ENCODE results near the gene ARHGAP23.

The ARHGAP23 gene

DNA sequence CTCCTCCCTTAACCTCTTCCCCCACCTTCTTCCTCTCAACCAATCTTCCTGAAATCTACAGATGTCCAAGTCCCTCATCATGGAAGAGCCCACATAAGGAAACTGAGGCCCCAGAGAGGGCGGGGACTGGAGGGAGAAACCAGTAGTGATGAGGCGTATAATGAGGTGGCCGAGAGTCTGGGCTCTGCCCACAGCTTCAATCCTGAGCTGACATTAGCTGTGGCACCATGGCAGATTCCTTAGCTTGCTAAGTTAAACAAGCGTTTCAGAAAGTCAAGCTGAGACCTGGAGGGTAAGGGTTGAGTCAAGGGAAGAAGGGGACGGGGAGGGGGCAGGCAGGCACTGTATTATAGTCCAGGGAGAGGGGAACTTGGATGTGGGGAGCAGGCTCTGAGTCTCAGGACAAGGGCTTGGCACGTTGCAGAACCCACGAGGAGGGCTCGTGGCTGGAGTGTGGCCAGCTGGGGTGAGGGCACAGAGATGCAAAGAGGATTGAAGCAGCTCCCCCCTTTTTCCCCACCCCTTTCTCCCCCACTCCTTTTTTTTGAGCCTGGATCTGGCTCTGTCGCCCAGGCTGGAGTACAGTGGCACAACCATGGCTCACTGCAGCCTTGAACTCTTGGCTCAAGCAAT, 13.3 kb downstream of the ARHGAP23 start:
- no peak for DNase-seq (ENCODE audit: low read depth in 2 of 2)

DNA sequence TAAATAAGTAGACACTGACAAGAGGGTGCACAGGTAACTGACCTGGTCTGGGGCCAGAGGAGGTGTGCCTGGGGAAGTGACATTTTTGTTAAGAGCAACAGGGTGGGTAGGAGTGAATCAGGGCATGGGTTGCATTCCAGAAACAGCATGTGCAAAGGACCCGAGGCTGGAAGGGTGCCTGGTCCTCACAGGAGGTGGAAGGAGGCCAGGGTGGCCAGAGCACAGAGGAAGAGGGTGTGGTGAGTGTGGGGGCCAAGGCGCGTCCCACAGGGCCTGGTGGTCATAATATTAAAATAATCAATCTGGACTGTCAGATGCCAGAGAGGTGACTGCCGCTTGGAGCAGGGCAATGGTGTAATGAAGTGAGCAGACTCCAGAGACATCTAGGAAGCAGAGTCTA, 14.3 kb downstream of the ARHGAP23 start:
- DNase-seq (ENCODE audit: low read depth in 2 of 2) = no peak

DNA sequence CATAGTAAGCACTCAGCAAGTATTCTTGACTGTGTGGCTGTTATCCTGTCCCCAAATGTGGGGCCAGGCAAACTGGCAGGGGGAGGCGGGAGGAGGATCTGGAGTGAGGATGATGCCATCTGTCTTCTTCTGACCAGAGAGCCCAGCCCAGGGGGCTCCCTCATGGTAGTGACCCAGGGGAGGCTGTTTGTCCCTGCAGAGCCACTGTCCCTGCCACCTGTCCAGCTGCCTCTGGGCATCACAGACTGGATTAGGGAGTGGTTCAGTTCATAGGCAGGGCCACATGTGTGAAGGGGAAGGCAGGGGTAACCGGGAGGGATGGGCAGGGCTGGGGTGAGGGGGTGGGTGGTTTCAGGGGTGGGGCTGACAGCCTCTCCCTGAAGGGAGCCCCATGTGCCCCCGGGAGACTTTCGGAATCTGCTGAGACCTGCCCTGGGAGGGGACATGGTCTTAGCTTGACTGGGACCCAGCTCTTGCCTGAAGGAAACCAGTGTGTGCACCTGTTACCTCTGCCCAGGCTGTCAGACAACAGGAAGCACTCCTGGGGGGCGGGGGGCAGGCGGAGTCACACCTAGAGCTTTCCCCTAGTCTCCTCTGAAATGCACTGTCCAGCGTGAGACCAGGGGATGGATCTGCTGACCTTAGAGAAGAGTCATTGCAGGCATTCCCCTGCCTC, 15.2 kb downstream of the ARHGAP23 start:
- DNase-seq (ENCODE audit: low read depth in 2 of 2) = no peak

DNA sequence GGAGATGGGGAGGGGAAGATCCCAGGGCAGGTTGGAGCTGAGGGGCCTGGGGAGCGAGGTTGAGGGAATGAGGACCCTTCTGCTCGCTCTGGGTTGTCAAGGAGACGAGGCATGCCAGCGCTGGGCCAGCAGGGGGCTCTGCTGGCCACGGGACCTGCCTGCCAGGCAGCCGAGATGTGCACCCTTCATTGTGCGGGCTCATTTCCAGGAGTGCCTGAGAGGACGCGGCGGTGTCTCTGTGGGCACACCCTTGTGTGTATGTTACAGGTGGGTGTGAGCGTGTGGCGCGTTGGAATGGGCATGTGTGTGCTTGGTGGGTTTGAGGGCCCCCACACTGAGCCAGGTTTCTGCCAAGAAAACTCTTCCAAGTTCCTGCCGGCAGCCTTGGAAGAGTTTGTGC, 15.9 kb downstream of the ARHGAP23 start:
- no peak for DNase-seq (ENCODE audit: low read depth in 2 of 2)

DNA sequence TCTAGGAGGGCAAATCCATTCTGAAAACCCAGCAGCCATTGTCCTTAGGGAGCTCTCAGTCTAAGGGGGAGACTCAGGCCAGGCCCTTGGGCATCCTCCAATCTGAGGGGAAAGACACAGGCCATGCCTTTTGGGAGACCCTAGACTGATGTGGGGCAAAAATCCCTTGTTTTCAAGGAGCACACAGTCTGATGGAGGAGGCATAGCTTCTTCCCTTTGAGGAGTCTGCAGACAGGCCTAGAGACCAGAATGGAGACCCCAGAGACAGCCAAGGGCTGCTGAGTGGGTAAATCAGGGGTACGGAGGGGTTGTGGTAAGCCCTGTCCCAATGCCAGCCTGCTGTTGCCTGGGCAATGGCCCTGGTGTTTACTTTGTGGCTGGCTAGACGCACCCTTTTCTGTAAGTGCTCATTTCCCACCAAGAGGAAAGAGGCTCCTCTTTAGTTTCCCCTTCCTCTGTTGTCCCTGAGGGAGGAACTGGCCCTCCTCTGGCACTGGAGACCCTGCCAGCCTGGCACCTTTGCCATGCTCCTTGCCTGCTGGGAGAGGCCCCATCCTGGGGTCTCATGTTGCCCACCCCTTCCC, 19.3 kb downstream of the ARHGAP23 start:
- DNase-seq (ENCODE audit: low read depth in 2 of 2) = no peak

DNA sequence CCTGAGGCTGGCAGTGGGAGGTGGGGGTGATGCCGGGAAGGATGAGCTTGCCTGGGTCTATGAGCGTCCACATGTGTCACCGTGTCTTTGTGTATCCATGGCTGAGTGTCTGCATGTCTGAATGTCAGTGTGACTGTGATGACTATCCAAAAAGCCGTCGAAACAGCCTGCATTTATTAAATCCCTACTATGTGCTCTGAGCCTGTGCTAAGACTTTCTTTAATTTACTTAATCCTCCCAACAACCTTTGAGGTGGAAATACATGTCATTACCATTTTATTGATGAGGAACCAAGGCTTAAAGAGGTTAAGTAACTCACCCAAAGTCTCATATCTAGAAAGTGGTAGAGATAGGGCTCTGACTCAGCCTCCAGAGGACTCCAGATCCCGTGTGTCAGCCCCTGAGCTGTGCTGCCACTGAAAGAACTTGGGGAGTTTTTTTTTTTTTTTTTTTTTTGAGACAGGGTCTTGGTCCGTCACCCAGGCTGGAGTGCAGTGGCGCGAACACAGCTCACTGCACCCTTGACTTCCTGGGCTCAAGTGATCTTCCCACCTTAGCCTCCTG, 20.0 kb downstream of the ARHGAP23 start:
- DNase-seq (ENCODE audit: low read depth in 2 of 2) = no peak

DNA sequence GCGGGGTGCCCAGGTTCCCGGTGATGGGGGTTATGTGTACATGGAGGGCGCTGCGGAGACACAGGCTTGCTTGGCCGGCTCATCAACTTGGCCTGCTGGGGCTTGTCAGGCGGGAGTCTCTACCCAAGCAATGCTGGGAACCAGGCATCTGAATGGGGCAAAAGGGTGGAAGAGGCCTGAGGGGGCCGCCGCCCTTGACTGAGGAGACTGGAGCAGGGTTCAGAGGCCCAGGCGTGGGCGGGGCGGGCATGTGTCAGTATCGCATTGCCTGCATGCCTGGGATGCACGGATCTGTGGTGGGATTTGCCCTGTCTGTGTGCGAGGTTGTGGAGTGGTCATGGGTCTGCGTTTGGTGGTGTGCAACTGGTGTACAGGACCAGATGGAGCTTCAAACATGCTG, 21.1 kb downstream of the ARHGAP23 start:
- DNase-seq (ENCODE audit: low read depth in 2 of 2) = no peak

DNA sequence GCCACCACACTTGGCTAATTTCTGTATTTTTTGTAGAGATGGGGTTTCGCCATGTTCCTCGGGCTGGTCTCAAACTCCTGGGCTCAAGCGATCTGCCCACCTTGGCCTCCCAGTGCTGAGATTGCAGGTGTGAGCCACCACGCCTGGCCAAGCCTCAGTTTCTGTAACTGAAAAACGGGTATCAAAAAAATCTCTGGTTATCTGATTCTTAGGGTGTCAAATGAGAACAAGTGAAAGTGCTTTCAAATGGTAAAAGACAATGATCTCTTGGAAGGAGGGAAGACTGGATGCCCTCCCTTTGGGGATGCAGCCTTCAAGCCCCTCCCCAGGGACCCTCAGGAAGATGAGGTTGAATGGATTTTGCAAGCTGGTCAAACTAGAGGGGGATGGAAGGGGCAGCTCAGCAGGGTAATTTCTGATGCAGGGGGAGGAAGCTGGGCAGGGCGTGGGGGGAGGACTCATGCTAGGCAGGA, 22.3 kb downstream of the ARHGAP23 start:
- no peak for DNase-seq (ENCODE audit: low read depth in 2 of 2)

DNA sequence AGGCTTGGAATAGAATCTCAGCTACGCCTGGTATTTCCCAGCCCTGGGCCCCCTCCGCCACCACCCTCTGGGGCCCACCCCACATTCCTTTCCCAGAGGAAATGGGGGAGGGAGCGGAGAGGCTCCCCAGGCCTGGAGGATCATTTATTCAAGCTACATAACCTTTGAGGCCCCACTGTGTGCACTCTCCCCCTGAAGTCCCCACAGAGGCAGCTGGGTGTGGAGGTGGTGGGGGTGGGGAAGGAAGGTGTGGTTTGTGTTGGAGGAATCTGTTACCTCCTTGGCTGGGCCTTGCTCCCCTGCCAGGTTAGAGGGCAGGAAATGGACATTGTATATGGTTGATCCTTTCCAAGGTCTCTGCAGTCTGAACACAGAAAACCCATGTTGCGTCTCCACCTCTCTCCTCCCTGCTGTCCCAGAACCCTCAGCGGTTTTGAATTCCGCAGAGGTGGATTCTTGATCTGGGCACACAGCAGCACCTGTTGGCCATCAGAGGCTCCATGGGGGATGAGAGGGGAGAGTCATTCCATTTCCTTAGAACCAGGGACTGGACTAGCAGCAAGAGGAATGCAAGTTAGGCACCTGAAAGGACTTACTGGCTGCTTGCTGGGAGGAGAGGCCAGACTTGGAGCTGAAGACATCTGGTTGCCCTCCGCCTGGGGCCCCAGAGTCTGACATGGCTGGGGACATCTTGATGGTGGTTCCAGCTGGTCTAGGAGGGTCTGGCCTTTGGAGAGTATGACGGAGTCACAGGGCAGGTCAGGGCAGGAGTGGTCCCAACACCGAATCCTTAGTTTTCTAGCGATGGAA, 23.0 kb downstream of the ARHGAP23 start:
- peak; percentile 75 for DNase-seq (ENCODE audit: low read depth in 2 of 2)

DNA sequence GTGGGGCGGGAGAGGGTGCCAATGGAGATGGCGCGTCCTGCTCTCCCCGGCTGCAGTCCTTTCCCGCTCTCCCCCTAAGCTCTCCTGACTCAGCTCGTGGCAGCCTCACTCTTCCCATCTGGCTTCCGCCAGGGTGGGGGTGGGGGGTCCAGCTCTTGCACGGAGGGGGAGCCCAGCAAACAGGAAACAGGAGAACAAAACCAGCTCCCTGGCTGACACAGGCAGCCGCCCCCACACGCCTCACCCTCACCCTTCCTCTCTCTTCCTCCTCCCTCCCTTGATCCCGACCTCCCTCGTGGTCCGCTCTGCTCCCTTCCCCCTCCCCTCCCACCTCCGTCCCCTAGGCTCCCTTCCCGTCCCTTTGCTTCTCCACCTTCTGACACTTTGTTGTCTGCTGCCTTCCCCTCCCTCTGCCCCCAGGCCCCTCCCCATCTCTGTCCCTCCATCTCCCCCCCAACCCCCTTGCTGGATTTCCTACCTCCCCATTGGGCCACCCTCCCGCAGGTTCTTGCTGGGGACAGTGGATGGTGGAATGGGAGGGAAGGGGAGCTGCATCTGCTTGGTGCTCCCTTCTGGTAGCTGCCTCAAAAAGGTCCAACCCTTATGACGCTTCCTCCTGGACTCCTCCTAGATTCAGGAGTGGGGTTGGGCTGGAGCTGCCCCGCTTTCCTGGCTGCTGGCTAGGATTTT, 23.7 kb downstream of the ARHGAP23 start:
- DNase-seq (ENCODE audit: low read depth in 2 of 2) = peak; percentile 91 to 92

DNA sequence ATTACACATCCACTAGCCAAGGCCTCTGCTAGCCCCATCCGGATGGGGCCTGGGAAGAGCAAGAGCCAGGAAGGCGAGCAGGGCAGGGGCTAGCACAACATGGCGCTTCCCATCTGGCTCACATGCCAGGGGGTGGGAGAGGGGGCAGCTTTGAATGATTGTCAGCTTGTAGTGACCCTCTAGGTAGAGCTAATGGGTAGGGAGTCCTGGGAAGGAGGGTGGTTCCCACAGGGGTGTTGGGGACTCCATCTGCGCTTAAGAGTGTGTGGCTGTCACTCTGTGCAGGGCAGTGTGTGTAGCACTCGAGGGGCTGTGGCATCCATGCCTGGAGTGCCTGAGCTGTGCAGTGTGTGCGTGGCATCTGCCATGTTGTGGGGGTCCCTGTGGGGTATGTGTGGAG, 24.5 kb downstream of the ARHGAP23 start:
- DNase-seq (ENCODE audit: low read depth in 2 of 2) = no peak

DNA sequence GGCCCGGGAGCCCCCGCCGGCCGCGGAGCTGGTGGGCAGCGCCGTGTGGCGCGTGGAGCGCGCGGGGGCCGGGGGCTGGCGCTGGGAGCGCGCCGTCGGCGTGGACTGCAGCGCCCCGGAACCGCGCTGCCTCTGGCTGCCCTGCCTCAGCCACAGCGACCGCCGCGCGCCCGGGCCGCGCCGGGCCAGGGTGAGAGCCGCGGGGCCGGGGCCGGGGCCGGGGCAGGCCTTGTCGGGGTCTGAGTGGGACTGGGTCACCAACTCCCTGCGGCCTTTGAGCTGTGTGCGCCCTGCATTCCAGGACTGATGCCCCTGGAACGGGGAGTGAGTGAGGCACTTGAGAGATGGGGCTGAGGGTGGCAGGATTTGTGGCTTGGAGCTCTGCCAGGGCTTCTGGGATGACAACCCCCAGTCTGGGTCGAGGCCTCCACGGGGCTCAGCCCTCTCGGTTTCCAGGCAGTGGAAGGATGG, 25.7 kb downstream of the ARHGAP23 start:
- DNase-seq (ENCODE audit: low read depth in 2 of 2) = no peak

DNA sequence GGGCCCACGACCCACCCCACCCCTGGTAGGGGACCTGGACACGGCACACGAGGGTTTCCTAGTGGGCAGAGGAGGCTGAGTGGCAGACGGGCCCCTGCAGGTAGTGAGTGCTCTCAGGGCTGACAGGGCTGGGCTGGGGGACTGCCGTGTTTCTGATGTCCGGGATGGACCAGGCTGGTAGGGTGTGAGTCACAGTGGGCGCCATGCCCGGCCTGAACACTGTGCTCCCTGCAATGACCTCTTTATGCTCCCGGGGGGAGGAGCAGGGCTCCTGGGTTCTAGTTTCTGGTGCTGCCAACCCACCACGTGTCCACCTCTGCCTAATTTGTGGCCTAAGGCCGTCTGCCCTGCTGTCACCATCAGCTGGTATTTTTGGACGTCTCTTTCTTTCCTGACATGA, 26.3 kb downstream of the ARHGAP23 start:
- DNase-seq (ENCODE audit: low read depth in 2 of 2) = no peak

DNA sequence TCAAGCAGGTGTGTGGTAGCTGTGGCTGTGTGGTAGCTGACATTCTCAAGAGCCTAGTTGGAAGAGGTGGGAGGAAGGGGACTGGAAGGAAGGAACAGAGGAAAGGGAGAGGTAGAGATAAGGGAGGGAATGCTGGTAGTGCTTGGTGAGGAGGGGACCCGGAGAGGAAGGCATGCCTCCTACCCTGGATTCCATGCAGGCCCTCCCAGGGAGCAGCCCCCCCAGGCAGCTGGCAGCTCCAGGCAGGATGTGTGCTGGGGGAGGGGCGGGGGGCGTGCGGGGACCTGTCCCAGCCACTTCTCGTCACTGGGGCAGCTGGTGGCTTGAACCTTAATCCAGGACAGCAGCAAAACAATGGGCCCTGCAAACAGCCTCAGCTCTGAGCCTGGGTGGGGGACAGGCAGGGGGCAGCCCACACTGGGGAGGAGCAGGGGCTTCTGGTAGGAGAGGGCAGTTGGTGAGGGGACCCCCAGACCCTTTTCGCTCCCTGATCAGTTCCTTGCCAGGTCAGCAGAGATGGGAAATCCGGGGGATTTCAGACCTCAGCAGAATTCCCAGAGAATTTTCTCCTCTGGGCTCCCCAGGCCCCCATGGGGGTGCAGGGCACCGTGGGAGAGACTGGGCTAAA, 27.1 kb downstream of the ARHGAP23 start:
- DNase-seq (ENCODE audit: low read depth in 2 of 2) = no peak

DNA sequence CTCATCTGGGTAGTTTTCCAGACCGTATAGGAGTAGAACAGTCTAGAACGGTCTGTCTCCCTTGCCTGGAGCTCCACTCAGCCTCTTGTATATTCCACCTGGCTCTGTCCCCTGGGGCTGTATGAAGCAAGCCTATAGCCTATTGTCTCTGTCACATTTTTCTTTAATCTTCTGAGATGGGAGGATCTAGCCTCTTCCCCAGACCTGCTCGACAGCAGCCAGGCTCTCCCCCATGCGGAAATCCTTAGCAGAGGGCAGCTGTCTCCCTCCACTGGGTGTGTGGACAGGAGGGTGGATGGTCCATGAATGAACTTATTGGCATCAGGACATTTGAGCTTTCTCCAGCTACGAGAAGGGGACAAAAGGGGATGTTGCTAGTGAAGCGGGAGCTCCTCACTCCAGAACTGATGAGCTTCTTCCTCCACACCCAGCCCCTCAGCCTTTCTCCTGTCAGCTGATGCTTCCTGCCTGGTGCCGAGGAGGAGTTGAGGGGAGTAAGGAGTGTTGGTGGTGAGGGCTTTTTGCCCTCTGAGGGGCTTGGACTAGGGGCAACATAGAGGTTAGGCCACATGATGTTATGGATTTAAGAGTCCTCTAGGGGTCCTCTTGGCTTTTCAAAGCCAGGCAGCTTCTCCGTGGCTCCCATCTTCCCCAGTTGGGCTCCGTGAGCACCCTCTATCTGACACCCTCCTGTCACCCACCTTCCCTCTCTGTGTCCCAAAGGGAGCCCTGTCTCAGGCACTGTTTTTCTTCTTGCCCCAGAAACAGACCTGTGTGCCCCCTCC, 28.0 kb downstream of the ARHGAP23 start:
- DNase-seq (ENCODE audit: low read depth in 2 of 2) = no peak

DNA sequence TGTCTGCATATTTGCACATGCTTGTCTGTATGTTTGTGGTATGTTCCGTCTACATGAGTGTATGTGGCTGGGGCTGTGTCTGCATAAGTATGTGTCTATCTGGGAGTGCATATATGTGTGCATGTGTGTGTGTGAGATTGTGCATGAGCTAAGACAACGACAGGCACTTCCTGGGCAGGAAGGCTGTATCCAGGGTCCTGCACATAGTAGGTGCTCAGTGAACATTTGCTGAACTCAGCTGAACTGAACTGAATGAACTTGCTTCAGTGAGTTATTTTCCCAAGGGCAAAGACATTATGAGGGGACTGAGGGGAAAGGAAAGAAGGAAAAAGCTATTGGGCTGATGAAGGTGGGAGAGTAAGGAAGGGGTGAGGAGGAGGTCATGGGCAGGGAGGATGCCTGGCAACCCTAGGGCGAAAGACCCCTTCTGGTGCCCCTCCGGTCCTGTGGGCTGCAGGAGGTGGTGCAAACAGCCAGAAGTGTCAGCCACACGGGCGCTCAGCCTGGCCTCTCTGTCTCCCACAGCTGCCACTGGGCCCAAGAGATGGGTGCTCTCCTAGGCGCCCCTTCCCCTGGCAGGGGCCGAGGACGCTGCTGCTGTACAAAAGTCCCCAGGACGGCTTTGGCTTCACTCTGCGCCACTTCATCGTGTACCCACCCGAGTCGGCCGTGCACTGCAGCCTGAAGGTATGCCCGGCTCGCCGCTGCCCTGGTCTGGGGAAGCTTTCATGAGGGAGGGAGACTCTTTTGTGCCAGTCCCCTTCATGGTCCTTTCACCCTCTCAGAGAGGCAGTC, 29.5 kb downstream of the ARHGAP23 start:
- no peak for DNase-seq (ENCODE audit: low read depth in 2 of 2)

DNA sequence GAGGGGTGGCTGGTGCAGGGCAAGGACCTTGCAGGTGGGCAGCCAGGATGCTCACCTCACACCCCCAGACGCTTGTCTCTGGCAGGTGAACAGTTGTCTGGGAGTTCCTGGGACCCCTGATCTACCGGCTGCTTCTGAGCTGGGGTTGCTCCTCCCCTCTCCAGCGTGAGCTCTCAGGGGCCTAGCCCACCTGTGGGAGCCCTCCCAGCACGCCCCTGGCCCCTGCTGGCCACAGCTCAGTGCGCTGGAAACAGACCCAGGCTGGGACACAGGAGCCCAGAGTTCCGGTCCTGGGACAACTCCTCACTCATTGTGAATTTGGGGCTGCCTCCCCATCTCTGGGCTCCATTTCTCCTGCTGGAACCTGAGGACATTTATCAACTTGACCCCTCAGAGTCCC, 30.3 kb downstream of the ARHGAP23 start:
- DNase-seq (ENCODE audit: low read depth in 2 of 2) = no peak

DNA sequence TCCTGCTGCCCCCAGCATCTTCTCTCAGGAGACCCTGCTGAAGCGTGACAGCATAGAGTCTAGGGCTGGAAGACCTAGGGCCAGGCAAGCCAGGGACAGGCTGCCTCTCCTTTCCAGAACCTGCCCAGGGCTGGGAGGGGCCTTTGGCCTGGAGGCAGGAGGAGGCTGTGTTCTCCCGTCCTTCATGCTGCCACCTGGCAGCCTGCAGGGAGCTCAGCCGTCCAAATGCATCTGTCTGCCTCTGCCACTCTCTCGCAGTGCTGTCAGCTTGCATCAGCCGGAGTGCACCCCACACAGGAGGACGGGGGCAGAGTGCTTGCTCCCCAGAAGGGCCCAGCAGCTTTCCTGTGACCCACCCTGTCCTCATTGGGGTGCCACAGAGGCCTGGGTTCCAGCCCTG, 31.3 kb downstream of the ARHGAP23 start:
- no peak for DNase-seq (ENCODE audit: low read depth in 2 of 2)

DNA sequence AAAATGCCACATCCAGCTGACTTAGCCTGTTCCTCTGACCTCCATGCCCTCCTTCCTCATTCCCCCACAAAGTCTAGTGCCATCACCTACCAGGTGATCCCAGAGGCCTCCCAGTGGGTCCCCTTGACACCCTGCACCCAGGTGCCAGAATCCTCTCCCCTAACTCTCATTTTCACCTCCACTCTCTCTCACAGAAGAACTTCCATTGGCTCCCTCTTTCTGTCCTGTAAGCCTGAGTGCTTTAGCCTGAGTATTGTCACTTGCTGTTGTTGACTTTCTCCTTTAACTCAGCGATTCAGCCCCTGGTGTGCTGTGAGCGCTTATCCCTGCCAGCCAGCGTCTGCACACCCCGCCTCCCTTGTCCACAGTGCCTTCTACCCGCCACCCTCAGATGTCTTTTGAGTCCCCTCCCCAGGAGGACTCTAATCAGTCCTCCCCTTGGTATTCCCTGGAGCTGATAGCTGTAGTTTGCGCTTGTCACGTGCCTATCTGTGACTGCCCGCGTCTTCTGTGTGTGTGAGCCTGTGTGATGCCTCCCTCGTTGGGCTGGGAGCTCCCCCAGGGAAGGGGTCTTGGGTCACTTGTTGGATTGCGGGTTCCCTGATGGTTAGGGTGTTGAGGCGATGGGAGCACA, 31.9 kb downstream of the ARHGAP23 start:
- DNase-seq (ENCODE audit: low read depth in 2 of 2) = no peak
